ENCODE data around the gene NFIB.

Gene NFIB

GRCh38 chr9:14304259-14304658, 9.7 kb downstream of the NFIB start:
- no peak for DNase-seq (ENCODE audit: low read depth)

GRCh38 chr9:14303521-14303920, 10.4 kb downstream of the NFIB start:
- DNase-seq (ENCODE audit: low read depth), result no peak

DNA sequence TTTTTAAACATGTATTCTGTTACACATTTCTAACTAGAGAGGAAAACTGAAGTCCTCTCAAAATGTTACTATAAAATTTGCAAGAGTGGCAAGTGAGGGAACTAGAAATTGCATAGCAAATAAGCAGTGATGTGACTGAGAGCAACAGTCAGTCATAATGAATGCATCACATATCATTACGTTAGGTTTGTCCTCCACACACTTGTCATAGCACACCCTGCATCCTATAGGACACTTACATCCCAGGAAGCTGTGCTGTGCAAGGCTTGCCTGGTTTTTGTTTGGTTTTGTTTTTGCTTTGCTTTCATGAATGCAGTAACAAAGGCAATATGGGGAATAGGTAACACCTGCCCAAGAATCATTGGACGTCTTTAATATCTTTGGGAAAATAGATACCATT, 10.8 kb downstream of the NFIB start:
- no peak for DNase-seq (ENCODE audit: low read depth)

DNA sequence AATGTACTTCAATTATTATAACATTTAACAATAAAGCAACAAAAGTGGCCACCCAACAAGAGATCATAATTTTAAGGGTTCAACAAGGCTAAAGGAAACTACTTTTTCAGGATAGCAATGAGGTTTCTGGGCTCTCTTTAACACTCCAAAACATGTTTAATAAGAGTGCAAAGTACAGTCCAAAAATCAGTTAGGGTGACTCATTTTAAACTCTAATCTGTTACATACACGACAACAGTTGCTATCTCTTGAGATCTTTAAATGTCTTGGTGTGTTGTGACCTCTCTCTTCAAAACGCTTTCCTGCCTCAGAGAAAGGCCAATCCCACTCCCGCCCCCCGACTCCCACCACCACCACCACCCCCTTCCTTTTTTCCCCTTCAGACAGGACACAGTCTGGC, 11.5 kb downstream of the NFIB start:
- no peak for DNase-seq (ENCODE audit: low read depth)

- DNase-seq (ENCODE audit: low read depth), result peak; percentile 85
These were observed 12.3 kb downstream of the NFIB start for GRCh38 chr9:14301583-14302021.

DNA sequence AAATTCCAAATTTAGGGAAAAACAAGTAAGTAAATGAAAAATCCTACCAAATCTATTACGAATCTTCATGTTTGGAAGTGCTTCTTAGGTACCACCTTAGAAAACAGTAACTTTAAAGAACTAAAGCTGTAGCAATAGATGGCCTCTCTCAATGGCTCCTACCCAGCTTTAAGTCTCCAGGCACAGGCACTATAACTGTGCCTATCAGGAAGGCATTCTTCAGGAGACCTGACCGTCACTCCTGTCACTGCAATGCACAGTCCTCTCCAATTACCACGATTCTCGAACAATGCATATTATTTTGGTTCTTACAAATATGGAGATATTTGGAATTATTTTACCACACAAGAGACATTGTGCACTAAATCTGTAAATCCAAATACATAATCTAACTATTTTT, 12.9 kb downstream of the NFIB start:
- no peak for DNase-seq (ENCODE audit: low read depth)

- DNase-seq (ENCODE audit: low read depth), result no peak
These were observed 13.4 kb downstream of the NFIB start for GRCh38 chr9:14300588-14300987.

DNA sequence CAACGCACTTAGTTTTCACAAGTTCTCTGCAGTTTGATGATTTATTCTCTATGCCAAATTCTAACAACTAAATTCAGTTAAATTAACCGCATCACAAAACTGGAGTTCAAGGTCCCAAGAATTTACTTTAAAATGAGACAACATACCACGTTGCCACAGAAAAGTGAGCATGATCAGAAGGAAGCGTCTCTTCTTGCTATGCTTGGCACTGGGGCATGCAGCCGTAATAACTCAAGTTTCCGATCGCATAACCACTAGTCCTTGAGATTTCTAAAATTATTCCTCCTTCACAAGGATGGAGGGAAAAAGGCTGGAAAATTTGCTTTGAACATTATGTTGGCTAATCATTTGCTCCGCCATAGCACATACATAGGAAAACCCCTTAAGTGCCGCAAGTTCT, 13.9 kb downstream of the NFIB start:
- no peak for DNase-seq (ENCODE audit: low read depth)

GRCh38 chr9:14298601-14299022, 15.3 kb downstream of the NFIB start:
- no peak for DNase-seq (ENCODE audit: low read depth)

DNA sequence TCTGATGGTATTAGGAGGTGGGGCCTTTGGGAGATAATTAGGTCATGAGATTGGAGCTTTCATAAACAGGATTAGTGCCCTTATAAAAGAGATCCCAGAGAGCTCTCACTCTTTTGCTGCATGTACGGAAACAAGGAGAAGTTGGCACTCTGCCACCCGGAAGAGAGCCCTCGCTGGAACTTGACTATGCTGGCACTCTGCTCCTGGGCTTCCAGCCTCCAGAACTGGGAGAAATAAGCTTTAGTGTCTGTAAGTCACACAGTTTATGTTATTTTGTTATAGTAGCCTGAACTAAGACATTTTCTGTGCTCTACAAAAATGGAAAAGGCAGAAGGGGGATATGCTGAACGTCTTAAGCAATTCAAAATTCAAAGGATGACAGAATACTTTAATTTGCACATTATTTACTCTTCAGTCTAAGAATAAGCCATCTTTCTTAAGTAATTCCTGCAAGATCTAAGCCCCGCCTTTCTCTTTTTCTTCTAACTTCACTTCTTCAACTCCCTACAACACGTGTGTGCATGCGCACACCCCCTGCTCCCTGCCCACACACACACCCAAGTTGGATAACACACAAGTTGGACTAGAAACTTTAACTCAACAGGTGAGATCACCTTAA, 17.3 kb downstream of the NFIB start:
- no peak for DNase-seq (ENCODE audit: low read depth)

DNA sequence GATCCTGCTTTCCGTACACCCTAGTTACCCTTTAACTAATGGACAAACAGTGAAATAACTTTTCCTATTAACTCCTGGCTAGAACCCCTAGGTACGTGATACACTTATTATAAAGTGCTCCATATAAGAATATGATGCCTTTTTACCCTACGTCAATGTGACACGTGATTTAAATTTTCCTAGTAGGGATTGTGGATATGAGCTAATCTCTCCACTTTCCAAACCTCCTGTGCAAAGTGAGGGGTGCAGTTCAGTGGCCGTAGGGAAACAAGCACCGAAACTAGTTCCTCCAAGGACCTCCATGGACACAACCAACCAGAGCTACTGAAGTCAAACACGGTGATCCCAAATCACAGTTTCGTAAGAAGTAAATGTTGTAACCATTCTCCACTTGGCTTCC, 19.3 kb downstream of the NFIB start:
- DNase-seq (ENCODE audit: low read depth), result no peak

- no peak for DNase-seq (ENCODE audit: low read depth)
These were observed 20.1 kb downstream of the NFIB start for GRCh38 chr9:14293801-14294200.

GRCh38 chr9:14292181-14292739, 21.7 kb downstream of the NFIB start:
- no peak for DNase-seq (ENCODE audit: low read depth)

GRCh38 chr9:14289916-14290315, 24.0 kb downstream of the NFIB start:
- no peak for DNase-seq (ENCODE audit: low read depth)

- DNase-seq (ENCODE audit: low read depth), result no peak
These were observed 25.5 kb downstream of the NFIB start for GRCh38 chr9:14288433-14288832.

DNA sequence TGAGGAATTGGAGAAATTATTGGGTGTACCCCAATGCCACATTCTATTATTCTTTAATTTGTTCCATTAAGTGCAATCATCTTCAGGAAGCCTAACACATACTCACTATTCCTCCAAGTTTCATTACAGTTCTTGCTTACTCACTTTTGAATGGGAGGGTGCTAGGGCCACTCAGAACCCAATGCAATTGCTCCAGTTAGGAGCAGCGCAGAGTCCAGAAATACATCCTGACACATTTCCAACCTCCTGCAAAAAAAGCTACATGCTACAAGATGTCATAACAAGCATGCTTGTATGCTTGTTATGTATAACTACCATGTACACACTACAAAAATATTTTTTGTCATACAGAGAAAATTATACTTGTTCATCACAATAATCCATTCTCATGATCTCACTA, 27.8 kb downstream of the NFIB start:
- no peak for DNase-seq (ENCODE audit: low read depth)

- DNase-seq (ENCODE audit: low read depth), result no peak
These were observed 30.7 kb downstream of the NFIB start for GRCh38 chr9:14283276-14283675.

DNA sequence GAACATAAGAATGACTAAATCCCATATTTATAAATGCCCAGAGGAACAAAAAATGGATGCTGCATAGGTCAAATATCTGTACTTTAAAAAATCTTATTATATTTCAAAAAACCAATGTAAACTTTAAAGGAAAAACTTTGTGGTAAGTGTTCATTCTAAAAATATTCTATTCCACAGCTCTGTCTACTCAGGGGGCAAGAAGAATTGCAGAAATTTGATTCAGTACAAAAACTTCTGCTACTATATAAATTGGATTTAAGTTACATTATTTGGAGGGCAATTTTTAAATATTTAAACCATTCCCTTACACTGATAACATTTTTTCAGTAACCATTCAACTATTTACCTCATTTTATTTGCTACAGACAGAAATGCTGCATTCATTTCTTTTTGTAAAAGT, 32.1 kb downstream of the NFIB start:
- DNase-seq (ENCODE audit: low read depth), result no peak

GRCh38 chr9:14281136-14281795, 32.7 kb downstream of the NFIB start:
- no peak for DNase-seq (ENCODE audit: low read depth)

DNA sequence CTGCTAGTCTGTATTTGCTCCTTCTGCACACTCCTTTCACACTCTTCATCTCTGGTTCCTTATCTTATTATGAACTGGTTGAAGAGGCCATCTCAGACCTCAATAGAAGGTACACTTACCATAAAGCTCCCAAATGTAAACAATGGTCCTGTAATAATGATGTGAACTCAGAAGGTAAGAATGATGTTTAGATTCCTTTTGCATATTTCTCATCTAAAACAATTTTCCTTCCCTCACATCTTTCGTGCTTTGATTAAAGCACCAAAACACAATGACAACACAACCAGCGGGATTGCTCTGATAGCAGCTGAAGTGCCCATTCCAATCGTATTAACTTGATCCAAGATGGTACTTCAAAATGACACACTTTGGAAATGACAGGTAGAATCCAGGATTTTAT, 34.3 kb downstream of the NFIB start:
- no peak for DNase-seq (ENCODE audit: low read depth)

DNA sequence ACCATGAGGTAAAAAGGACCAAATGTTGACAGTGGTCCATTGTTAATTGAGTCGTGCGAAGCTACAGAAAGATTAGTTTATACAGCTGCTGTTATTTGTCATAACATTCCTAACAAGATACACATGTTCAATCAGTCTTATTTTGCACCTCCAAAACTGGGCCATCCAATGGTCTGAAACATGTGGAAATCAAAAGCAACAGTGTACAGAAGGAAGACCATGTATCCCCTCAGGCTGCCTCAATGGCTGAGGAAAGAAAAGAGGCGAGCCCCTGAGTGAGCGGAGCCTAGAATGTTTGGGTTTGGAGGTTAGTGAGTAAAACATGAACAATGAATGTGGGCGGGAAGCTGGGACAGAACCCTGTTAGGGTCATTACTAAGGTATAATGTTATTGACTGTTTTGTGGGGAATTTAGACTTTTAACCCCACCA, 35.6 kb downstream of the NFIB start:
- peak; percentile 50 for DNase-seq (ENCODE audit: low read depth)

DNA sequence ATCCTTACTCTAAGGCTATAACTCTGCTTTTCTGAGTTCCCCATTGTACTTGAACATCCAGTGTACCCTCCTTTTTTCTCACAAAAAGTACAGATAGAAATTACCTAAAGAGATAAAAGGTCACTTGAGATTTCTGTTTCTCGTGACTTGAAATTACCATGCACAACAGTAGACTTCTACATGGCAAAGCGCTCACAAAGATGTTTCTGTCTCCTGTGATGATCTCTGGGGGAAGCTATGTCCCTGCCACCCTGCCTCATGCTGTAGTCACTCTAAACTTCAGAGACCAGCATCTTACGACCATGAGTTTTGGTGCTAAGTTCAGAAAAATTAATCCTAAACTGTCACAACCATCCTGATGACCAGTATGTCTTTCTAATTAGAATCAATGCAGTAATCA, 36.2 kb downstream of the NFIB start:
- no peak for DNase-seq (ENCODE audit: low read depth)

GRCh38 chr9:14277244-14277643, 36.7 kb downstream of the NFIB start:
- peak; percentile 69 for DNase-seq (ENCODE audit: low read depth)

GRCh38 chr9:14275331-14275730, 38.6 kb downstream of the NFIB start:
- DNase-seq (ENCODE audit: low read depth), result peak; percentile 43
